T47D (cell line): ENCODE results near the gene KAZN.
"Not testable (repeated sequence)": the region's sequence is repeated elsewhere in the genome, so short reads cannot be mapped to it uniquely, and the experiment has no call there.

Source experiments
- DNase-seq, 2 experiments: peaks; one replicate each; pipeline versions ENCODE4 v3.0.0 to v3.0.0-alpha.2; 2011 to 2012; ENCODE audit warnings: low read depth in 1 of 2, low spot score in 1 of 2
- JUND ChIP-seq: IDR thresholded peaks from 2 replicates; pipeline ENCODE4 v1.6.1; 2012; ENCODE audit warnings: low read depth
- in situ Hi-C: cut with HindIII; loops from 2 replicates; pipeline ENCODE4 v1.10.0; 2016; ENCODE audit warnings: low sequenced_read_pairs, low pct_unique_long_range_greater_than_20kb

Gene KAZN

GRCh38 chr1:14956579-14957195, 358.2 kb downstream of the KAZN start:
- DNase-seq = no peak
- in situ Hi-C loops = no loop called here
- no peak for TF ChIP-seq JUND

GRCh38 chr1:14957375-14958098, 359.1 kb downstream of the KAZN start:
- TF ChIP-seq JUND = no peak
- in situ Hi-C loops = no loop called here
- DNase-seq = no peak

GRCh38 chr1:14958249-14959058, 360.0 kb downstream of the KAZN start:
- in situ Hi-C loops = no loop called here
- no peak for DNase-seq
- no peak for TF ChIP-seq JUND

- no peak for DNase-seq
- in situ Hi-C loops = no loop called here
- TF ChIP-seq JUND = no peak
Measured at GRCh38 chr1:14959059-14959694, 360.7 kb downstream of the KAZN start.

GRCh38 chr1:14961661-14962267, 363.3 kb downstream of the KAZN start:
- in situ Hi-C loops = no loop called here
- DNase-seq = no peak
- no peak for TF ChIP-seq JUND

GRCh38 chr1:14962407-14962806, 363.9 kb downstream of the KAZN start:
- in situ Hi-C loops = no loop called here
- TF ChIP-seq JUND = no peak
- no peak for DNase-seq

- in situ Hi-C loops, DNase-seq: not testable (repeated sequence)
Measured at GRCh38 chr1:14963791-14964710, 365.6 kb downstream of the KAZN start.

- in situ Hi-C loops = no loop called here
- no peak for TF ChIP-seq JUND
- no peak for DNase-seq
Measured at GRCh38 chr1:14964711-14965055, 366.2 kb downstream of the KAZN start.

- no peak for DNase-seq
- TF ChIP-seq JUND = no peak
- in situ Hi-C loops = no loop called here
Measured at GRCh38 chr1:14968251-14968851, 369.9 kb downstream of the KAZN start.

- in situ Hi-C loops = no loop called here
- TF ChIP-seq JUND = no peak
- DNase-seq = no peak
Measured at GRCh38 chr1:14969006-14969405, 370.5 kb downstream of the KAZN start.

- in situ Hi-C loops = no loop called here
- peak in 1 of 2 experiments; percentile 34 for DNase-seq
- no peak for TF ChIP-seq JUND
Measured at GRCh38 chr1:14970115-14970798, 371.8 kb downstream of the KAZN start.
